ENCODE measurements around the gene SDC4.

- TF ChIP-seq CTCF (IDR thresholded peaks at IDR 0.05) (no peak), EP300 (IDR thresholded peaks at IDR 0.05) (no peak), POLR2A (IDR thresholded peaks at IDR 0.05) (no peak)
These were observed 43.3 kb upstream of the SDC4 start for GRCh38 chr20:45391559-45391958.
